CD4-positive, alpha-beta T cell (primary cell): Measurements from ENCODE around the gene PRKCA. TPM values are rescaled to one million over a fixed set of nuclear protein-coding genes. Genes with fewer than 3 reads are reported as not detected.

Experiments
- ATAC-seq: fragments of 200-7000 bp; cut with Tn5 transposase; one replicate; pipeline ENCODE4 v1.10.0; 2022; ENCODE audit warnings: mild to moderate bottlenecking; ENCODE audit not compliant: poor library complexity
- CTCF ChIA-PET: fragments of 350-600 bp; sonication (Branson Sonifier 250); formaldehyde crosslinking; loops from one replicate; lab custom pipeline; 2021; ENCODE audit warnings: antibody characterized with exemption, inconsistent platforms; lab: Charles Lee
- POLR2A ChIA-PET: fragments of 350-600 bp; sonication (Branson Sonifier 250); formaldehyde crosslinking; loops from one replicate; lab custom pipeline; 2021; ENCODE audit warnings: antibody characterized with exemption, inconsistent platforms; lab: Charles Lee
- DNase-seq, 14 experiments: peaks; one replicate each; pipeline ENCODE4 v3.0.0-alpha.2; 2013 to 2020; ENCODE audit warnings: mixed read lengths in 2 of 14
- H3K27ac ChIP-seq, 2 donors: one replicate each; pipeline versions ENCODE4 v1.5.1 to v1.7.0; 2013; ENCODE audit warnings: low read length in 2 of 2, low read depth in 1 of 2, mild to moderate bottlenecking in 1 of 2
- H3K27me3 ChIP-seq, 2 experiments: 1 replicate in 1 of 2; 2 replicates in 1 of 2; pipeline versions ENCODE4 v1.6.1 to v1.7.0; 2013; ENCODE audit warnings: low read length in 2 of 2, control low read depth in 1 of 2, mild to moderate bottlenecking in 1 of 2, moderate library complexity in 1 of 2; ENCODE audit not compliant: insufficient read depth in 2 of 2, control insufficient read depth in 1 of 2
- H3K36me3 ChIP-seq: one replicate; pipeline ENCODE4 v1.6.1; 2013; ENCODE audit warnings: low read length, control low read depth; ENCODE audit not compliant: insufficient read depth
- H3K4me1 ChIP-seq: one replicate; pipeline ENCODE4 v1.6.1; 2013; ENCODE audit warnings: low read length, control low read depth; ENCODE audit not compliant: insufficient read depth
- H3K4me3 ChIP-seq: one replicate; pipeline ENCODE4 v1.5.1; 2013; ENCODE audit warnings: mild to moderate bottlenecking, low read length, moderate library complexity
- H3K9me3 ChIP-seq, 2 experiments: 1 replicate in 1 of 2; 2 replicates in 1 of 2; pipeline versions ENCODE4 v1.6.1 to v1.7.0; 2013; ENCODE audit warnings: low read length in 2 of 2, mild to moderate bottlenecking in 2 of 2, control low read depth in 1 of 2, moderate library complexity in 1 of 2; ENCODE audit not compliant: control insufficient read depth in 1 of 2, insufficient read depth in 1 of 2
- H3K27ac Mint-ChIP-seq: one replicate; pipeline ENCODE4 v1.8.0; 2020; ENCODE audit warnings: mixed read lengths
- H3K27me3 Mint-ChIP-seq: one replicate; pipeline ENCODE4 v1.8.0; 2021; ENCODE audit warnings: mixed read lengths
- H3K36me3 Mint-ChIP-seq: one replicate; pipeline ENCODE4 v1.8.0; 2021; ENCODE audit warnings: low read depth, mixed read lengths
- H3K4me1 Mint-ChIP-seq: one replicate; pipeline ENCODE4 v1.8.0; 2021; ENCODE audit warnings: low read depth, mixed read lengths
- H3K4me3 Mint-ChIP-seq: one replicate; pipeline ENCODE4 v1.8.0; 2020; ENCODE audit warnings: mild to moderate bottlenecking, mixed read lengths
- H3K9me3 Mint-ChIP-seq: one replicate; pipeline ENCODE4 v1.8.0; 2020; ENCODE audit warnings: mixed read lengths
- intact Hi-C, 2 experiments: fragments of 100-400 bp; cut with DNase I in 1 of 2; cut with micrococcal nuclease in 1 of 2; formaldehyde crosslinking; loops; one replicate each; pipeline versions ENCODE4 v1.15.1 to v1.9.0; 2023 to 2025; cut with DNase I, micrococcal nuclease
- total RNA-seq, 174 experiments: library from RNA in 2 of 174; stranded (reverse) in 2 of 174; gene quantifications; one replicate each; pipeline ENCODE4 v1.2.3 and lab custom pipeline; 2021 to 2026
- TF ChIP-seq, protein P1 (sequence below): fragments of 200-600 bp; IDR thresholded peaks from one replicate; pipeline ENCODE4 v1.8.0; 2022; ENCODE audit warnings: antibody characterized with exemption, mild to moderate bottlenecking

Gene PRKCA
- total RNA-seq, 2 experiments from 2014 or later, result 84.8 to 88.6 TPM

DNA sequence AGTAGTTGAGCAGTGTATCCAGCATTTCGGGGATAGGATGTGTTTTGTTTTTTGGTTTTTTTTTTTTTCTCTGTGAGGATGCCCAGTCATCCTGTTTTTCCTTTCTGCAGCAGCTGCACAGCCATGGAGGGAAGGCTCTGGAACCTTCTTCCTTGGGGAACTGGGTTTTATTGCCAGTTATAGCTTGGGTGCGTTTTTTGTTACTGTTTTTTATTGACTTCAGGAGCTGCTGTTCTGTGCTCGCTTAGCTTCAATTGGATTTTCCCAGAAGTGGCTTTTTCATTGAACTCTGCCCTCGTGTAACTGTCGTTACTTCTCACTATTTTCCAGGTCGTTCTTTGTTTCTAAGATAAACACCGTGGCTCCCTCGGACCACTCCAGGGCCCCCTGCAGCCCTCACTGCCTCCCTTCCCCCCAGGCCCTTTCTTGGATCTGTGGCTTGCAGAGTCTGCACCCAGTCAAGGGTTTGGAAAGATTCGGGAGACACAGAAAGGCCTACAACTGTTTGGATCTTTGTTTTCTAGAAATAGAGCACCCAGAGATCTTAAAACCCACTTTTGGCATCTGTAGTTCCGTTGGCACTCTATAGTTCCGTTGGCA, 412.8 kb downstream of the PRKCA start:
- POLR2A ChIA-PET, result interaction anchor here (0.5 kb wide), 1 partner anchor 17 kb away, joined by 4 read pairs; no protein-coding TSS in a partner anchor
- Mint-ChIP-seq H3K27me3 (no peaks in the 10 kb centered on the region), H3K9me3 (no peaks in the 10 kb centered on the region), H3K27ac (no peak overlapping the region), H3K4me3 (no peak overlapping the region), H3K36me3 (peaks cover 40% of the 10 kb centered on the region), H3K4me1 (peaks cover 35% of the 10 kb centered on the region)
- Histone ChIP-seq H3K4me1 (peaks cover 23% of the 10 kb centered on the region), H3K9me3 (no peaks in the 10 kb centered on the region), H3K36me3 (peaks cover 6% of the 10 kb centered on the region), H3K27me3 (no peaks in the 10 kb centered on the region), H3K4me3 (no peak overlapping the region), H3K27ac (no peak overlapping the region)
- DNase-seq, result no peak
- intact Hi-C loops, result loop anchor here (2.0 to 5.0 kb wide), 3 partner anchors 192 to 577 kb away; no protein-coding TSS in a partner anchor
- TF ChIP-seq, protein P1, sequence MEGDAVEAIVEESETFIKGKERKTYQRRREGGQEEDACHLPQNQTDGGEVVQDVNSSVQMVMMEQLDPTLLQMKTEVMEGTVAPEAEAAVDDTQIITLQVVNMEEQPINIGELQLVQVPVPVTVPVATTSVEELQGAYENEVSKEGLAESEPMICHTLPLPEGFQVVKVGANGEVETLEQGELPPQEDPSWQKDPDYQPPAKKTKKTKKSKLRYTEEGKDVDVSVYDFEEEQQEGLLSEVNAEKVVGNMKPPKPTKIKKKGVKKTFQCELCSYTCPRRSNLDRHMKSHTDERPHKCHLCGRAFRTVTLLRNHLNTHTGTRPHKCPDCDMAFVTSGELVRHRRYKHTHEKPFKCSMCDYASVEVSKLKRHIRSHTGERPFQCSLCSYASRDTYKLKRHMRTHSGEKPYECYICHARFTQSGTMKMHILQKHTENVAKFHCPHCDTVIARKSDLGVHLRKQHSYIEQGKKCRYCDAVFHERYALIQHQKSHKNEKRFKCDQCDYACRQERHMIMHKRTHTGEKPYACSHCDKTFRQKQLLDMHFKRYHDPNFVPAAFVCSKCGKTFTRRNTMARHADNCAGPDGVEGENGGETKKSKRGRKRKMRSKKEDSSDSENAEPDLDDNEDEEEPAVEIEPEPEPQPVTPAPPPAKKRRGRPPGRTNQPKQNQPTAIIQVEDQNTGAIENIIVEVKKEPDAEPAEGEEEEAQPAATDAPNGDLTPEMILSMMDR, result no peak
- CTCF ChIA-PET, result interaction anchor here (1.0 kb wide), 1 partner anchor 12 kb away, joined by 3 read pairs; no protein-coding TSS in a partner anchor
- ATAC-seq, result no peak

DNA sequence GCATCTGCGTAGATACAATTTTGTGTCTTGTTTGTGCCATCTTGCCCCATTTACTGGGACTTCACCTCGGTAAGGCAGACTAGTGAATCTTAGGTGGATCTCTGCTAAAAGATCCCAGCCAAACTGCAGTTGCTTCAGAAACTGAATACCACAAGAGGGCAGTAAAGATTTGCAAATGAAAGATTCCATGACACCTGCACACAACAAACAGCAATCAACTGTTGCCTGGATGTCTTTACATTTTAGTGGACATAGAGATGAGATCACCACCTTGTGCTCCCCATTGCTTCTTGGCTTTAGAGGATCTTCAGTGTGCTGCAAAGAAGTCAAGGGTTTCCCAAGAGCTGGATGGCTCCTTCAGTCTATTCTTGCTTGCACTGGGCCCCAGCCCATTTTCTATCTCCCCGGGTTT, 413.3 kb downstream of the PRKCA start:
- H3K27ac ChIP-seq, result no peak overlapping the region
- Mint-ChIP-seq H3K9me3 (no peaks in the 10 kb centered on the region), H3K4me3 (no peak overlapping the region), H3K4me1 (peaks cover 34% of the 10 kb centered on the region), H3K36me3 (peaks cover 41% of the 10 kb centered on the region), H3K27ac (no peak overlapping the region), H3K27me3 (no peaks in the 10 kb centered on the region)
- intact Hi-C loops, result loop anchor here (2.0 to 5.0 kb wide), 3 partner anchors 192 to 577 kb away; no protein-coding TSS in a partner anchor
- ATAC-seq, result peak; percentile 48
- H3K9me3 ChIP-seq, result no peaks in the 10 kb centered on the region
- TF ChIP-seq, protein P1, result peak; percentile 66
- DNase-seq, result peak in 4 of 14 experiments; percentile 4 to 60 (median 58)
- POLR2A ChIA-PET, result no interaction called here
- H3K27me3 ChIP-seq, result no peaks in the 10 kb centered on the region
- CTCF ChIA-PET, result interaction anchor here (1.0 kb wide), 1 partner anchor 12 kb away, joined by 3 read pairs; no protein-coding TSS in a partner anchor
- peaks cover 23% of the 10 kb centered on the region for H3K4me1 ChIP-seq
- H3K36me3 ChIP-seq, result peaks cover 6% of the 10 kb centered on the region
- no peak overlapping the region for H3K4me3 ChIP-seq

DNA sequence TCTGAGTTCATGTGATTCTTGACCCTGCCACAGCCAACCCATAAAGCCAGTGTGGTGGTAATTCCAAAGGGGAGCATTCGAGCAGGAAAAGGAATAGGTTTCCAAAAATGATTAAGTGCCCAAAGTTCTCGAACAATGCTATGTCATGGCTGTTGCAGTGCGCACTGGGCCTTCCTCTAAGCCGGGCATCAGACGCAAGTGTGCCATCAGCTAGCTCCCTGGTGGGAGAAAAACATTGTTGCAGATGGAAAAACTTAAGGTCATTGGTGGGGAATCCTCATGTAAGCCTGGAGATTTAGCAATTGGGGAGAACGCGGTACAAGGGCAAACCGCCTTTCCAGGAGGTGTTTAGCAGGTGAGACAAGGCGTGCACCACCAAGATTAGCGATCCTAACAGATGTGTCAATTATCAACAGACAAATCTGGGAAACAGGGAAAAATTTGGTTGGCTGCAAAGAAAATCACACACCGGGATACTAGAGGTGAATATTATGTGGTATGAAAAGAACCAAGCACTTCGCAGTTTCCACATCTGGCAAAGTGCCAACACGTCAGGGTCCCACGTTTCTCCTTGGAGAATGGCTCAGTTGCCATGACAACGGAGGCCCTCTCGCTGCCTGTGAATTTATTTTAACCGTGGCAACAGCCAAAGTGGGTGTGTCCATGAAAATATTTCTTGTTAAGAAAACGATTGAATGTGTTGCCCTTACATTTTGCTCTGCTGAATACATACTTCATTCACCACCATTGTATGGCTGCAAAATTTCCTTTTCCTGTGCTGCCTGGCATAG, 414.0 kb downstream of the PRKCA start:
- POLR2A ChIA-PET, result no interaction called here
- H3K9me3 ChIP-seq, result no peaks in the 10 kb centered on the region
- Mint-ChIP-seq H3K27me3 (no peaks in the 10 kb centered on the region), H3K9me3 (no peaks in the 10 kb centered on the region), H3K4me1 (peaks cover 32% of the 10 kb centered on the region), H3K27ac (no peak overlapping the region), H3K4me3 (no peak overlapping the region), H3K36me3 (peaks cover 40% of the 10 kb centered on the region)
- CTCF ChIA-PET, result no interaction called here
- DNase-seq (no peak), ATAC-seq (no peak)
- no peaks in the 10 kb centered on the region for H3K27me3 ChIP-seq
- peaks cover 6% of the 10 kb centered on the region for H3K36me3 ChIP-seq
- intact Hi-C loops, result loop anchor here (5.0 kb wide), 2 partner anchors 191 to 576 kb away; no protein-coding TSS in a partner anchor
- H3K4me3 ChIP-seq, result no peak overlapping the region
- peaks cover 22% of the 10 kb centered on the region for H3K4me1 ChIP-seq
- TF ChIP-seq, protein P1, result no peak
- no peak overlapping the region for H3K27ac ChIP-seq
